Measurements from ENCODE around the gene EGFL7.

EGFL7 gene

DNA sequence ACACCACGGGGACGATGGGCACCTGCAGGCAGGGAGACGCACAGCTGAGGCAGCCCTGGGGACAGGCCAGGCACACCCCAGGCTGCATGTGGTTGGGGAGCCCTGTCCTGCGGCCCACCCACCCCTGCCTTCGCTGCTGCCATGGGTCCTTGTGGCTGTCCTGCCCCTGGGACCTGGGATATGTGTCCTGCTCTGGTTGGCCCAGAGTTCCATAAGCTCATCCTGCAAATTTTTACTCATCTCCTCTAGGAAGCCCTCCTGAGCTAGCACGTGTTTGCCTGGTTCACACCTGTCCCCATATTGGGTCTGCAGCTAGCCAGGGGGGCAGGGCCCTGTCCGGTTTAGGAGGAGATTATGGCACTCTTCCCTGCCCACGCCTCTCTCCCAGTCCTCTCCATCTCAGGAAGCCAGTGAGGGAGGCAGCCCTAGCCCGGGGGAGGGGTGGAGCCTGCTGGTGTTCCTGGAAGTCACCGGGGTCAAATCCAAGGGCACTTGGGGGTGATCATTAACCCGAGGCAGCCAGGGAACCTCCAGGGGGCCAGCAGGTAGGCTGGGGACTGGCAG is 12.2 kb downstream of the EGFL7 start:
- DNase-seq (ENCODE audit: low read depth): no peak
- in situ Hi-C loops (cut with HindIII; ENCODE audit: low sequenced_read_pairs): loop anchor here (10.0 kb wide), 1 partner anchor 120 kb away; no protein-coding TSS in a partner anchor
- TF ChIP-seq CTCF (IDR thresholded peaks at IDR 0.05; ENCODE audit: low read depth, low read length, missing control alignments): no peak
- H3K4me3 ChIP-seq (ENCODE audit: low read depth, low read length): no peak overlapping the region

DNA sequence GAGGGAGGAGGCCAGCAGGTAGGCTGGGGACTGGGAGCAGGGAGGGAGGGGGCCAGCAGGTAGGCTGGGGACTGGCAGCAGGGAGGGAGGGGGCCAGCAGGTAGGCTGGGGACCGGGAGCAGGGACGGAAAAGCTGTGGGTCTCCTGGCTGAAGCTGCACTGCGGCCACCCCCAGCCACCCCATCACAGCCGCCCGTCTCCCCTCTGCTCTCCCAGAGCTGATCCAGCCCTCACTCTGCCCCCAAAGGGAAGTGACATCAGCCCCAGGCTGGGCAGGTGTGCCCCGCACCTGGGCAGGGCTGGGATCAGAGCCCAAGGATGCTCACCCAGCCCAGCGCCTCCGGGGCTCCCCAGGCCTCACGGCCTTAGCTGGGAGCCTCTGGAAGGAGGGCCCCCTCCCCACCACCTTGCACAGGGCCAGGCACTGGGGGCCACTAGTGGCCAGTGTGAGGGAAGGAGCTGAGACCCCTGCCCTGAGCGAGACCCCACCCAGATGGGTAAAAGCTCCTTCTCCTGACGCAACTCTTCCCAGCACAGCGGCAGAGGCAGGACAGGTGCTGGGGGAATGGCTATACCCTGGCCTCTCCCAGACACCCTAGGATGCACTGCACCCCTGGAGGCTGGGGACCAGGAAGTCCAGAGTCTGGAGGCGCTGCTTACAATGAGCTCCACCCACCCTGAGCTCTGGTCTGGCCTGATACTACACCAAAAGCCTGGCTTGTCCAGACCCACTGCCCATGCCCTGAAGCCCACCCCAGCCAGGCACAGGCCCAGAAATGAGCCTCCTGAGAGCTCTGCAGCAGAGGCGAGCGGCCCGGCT is 13.0 kb downstream of the EGFL7 start:
- no peak for TF ChIP-seq CTCF (IDR thresholded peaks at IDR 0.05; ENCODE audit: low read depth, low read length, missing control alignments)
- in situ Hi-C loops (cut with HindIII; ENCODE audit: low sequenced_read_pairs): loop anchor here (10.0 kb wide), 1 partner anchor 121 kb away; no protein-coding TSS in a partner anchor
- DNase-seq (ENCODE audit: low read depth): no peak
- no peak overlapping the region for H3K4me3 ChIP-seq (ENCODE audit: low read depth, low read length)

- H3K4me3 ChIP-seq (ENCODE audit: low read depth, low read length): no peak overlapping the region
- in situ Hi-C loops (cut with HindIII; ENCODE audit: low sequenced_read_pairs): loop anchor here (10.0 kb wide), 1 partner anchor 122 kb away; no protein-coding TSS in a partner anchor
- DNase-seq (ENCODE audit: low read depth): no peak
- TF ChIP-seq CTCF (IDR thresholded peaks at IDR 0.05; ENCODE audit: low read depth, low read length, missing control alignments): no peak
These were observed 13.6 kb downstream of the EGFL7 start for GRCh38 chr9:136676297-136676794.

DNA sequence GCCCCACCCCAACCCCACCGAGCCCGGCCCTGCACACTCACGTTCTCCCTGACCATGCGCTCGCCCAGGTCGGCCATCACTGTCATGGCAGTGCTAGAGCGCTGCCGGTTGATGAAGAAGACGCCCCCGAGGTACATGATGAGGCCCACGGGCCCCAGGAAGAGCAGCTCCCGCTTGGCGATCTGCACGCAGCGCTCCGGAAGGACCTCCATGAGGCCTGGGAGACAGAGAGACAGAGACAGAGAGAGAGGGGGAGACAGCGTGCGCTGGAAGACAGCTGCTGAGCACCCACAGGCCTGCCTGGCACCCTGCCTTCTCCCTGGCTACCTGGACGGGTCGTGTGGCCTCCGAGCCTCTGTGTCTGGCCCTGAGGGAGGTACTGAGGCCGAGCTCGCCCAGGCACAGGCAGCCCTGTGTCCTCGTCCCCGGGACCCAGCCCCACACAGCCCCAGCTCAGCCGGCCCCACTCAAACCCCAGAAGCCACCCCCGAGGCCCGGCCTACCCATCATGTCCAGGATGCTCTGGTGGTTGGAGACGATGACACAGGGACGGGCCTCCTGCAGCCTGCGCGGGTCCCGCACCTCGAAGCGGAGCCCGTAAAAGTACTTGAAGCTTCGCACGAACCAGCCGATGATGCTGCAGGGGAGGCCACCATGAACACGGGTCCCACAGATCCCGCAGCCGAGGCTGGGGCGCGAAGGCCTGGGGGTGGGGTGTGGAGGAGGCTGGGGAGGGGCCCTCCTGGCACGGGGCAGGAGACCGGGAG is 14.4 kb downstream of the EGFL7 start:
- TF ChIP-seq CTCF (IDR thresholded peaks at IDR 0.05; ENCODE audit: low read depth, low read length, missing control alignments): no peak
- no peak overlapping the region for H3K4me3 ChIP-seq (ENCODE audit: low read depth, low read length)
- in situ Hi-C loops (cut with HindIII; ENCODE audit: low sequenced_read_pairs): loop anchor here (10.0 kb wide), 1 partner anchor 122 kb away; no protein-coding TSS in a partner anchor
- no peak for DNase-seq (ENCODE audit: low read depth)

DNA sequence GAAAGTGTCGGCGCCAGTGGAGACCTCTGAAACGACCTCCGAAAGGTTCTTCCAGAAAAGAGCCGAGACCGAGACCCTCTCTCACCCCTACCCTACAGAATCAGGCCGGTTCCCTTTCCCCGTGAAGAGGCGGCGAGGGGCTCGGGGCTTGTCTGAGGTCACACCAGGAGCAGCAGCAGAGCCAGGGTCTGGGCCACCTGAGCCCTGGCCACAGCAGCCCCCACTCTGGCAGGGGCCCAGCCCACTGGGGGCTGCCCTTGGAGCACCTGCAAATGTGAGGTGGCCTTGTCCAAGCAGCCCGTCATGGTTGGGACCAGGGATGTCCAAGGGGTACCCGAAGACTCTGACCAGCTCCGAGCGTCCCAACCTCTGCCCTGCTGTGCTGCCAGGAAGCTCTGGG is 15.3 kb downstream of the EGFL7 start:
- in situ Hi-C loops (cut with HindIII; ENCODE audit: low sequenced_read_pairs): loop anchor here (10.0 kb wide), 1 partner anchor 123 kb away; no protein-coding TSS in a partner anchor
- H3K4me3 ChIP-seq (ENCODE audit: low read depth, low read length): no peak overlapping the region
- no peak for TF ChIP-seq CTCF (IDR thresholded peaks at IDR 0.05; ENCODE audit: low read depth, low read length, missing control alignments)
- no peak for DNase-seq (ENCODE audit: low read depth)

- no peak for TF ChIP-seq CTCF (IDR thresholded peaks at IDR 0.05; ENCODE audit: low read depth, low read length, missing control alignments)
- no peak overlapping the region for H3K4me3 ChIP-seq (ENCODE audit: low read depth, low read length)
- in situ Hi-C loops (cut with HindIII; ENCODE audit: low sequenced_read_pairs): loop anchor here (10.0 kb wide), 1 partner anchor 124 kb away; no protein-coding TSS in a partner anchor
- DNase-seq (ENCODE audit: low read depth): no peak
These were observed 15.9 kb downstream of the EGFL7 start for GRCh38 chr9:136678624-136679023.

Measured in astrocyte of the cerebellum (primary cell).